ENCODE results near the gene OSBPL2. TPM values are rescaled to one million over a fixed set of nuclear protein-coding genes. Genes with fewer than 3 reads are reported as not detected.

The OSBPL2 gene
- total and polyA plus RNA-seq, 4 donors, result 9.9 to 19.7 (median 12.3) TPM

- TF ChIP-seq GABPA (IDR thresholded peaks at IDR 0.05 in 1 of 2, conservative IDR thresholded peaks at IDR 0.05 in 1 of 2) (no peak), CTCF (IDR thresholded peaks at IDR 0.05; ENCODE audit: low read depth, low read length, missing input control) (no peak)
Observed at GRCh38 chr20:62215991-62216635, 22.2 kb upstream of the OSBPL2 start (continued).

GRCh38 chr20:62216636-62217566 lies 21.4 kb upstream of the OSBPL2 start:
- H3K27me3 ChIP-seq (ENCODE audit: control insufficient read depth in 4 of 4, insufficient read depth in 4 of 4, low read length in 3 of 4), result peaks cover 5 to 11% (median 9%) of the 10 kb centered on the region in 4 donors
- TF ChIP-seq YY1 (IDR thresholded peaks at IDR 0.05) (no peak), JUND (IDR thresholded peaks at IDR 0.05) (no peak), HNF4A (conservative IDR thresholded peaks at IDR 0.05) (no peak), FOXA1 (IDR thresholded peaks at IDR 0.05) (no peak), RXRA (IDR thresholded peaks at IDR 0.05) (no peak), FOXA2 (IDR thresholded peaks at IDR 0.05) (no peak), RAD21 (IDR thresholded peaks at IDR 0.05) (no peak), TAF1 (conservative IDR thresholded peaks at IDR 0.05) (no peak), REST (IDR thresholded peaks at IDR 0.05) (no peak), ZBTB33 (IDR thresholded peaks at IDR 0.05) (no peak), GABPA (IDR thresholded peaks at IDR 0.05 in 1 of 2, conservative IDR thresholded peaks at IDR 0.05 in 1 of 2) (no peak), HNF4G (IDR thresholded peaks at IDR 0.05) (no peak), EGR1 (IDR thresholded peaks at IDR 0.05; ENCODE audit: low read depth in 2 of 2) (no peak), CTCF (IDR thresholded peaks at IDR 0.05; ENCODE audit: low read depth, low read length, missing input control) (no peak)
- no peak overlapping the region for H3K27ac ChIP-seq (ENCODE audit: low read depth in 1 of 2, low read length in 2 of 2)
- no peak overlapping the region for H3K4me3 ChIP-seq (ENCODE audit: low read depth in 1 of 3, low read length in 3 of 3)
- no peak overlapping the region for H3K9ac ChIP-seq (ENCODE audit: low read depth in 1 of 2, low read length in 2 of 2)
- DNase-seq (ENCODE audit: low spot score), result no peak
- peaks cover 4 to 24% (median 13%) of the 10 kb centered on the region in 4 donors for H3K4me1 ChIP-seq (ENCODE audit: control insufficient read depth in 4 of 4, insufficient read depth in 4 of 4, low read length in 3 of 4)
- no peaks in the 10 kb centered on the region for H3K9me3 ChIP-seq (ENCODE audit: control insufficient read depth in 4 of 4, low read length in 3 of 4)
- no peaks in the 10 kb centered on the region for H3K36me3 ChIP-seq (ENCODE audit: control insufficient read depth in 4 of 4, insufficient read depth in 3 of 4, low read depth in 1 of 4, low read length in 3 of 4)
- 73% methylated on average over 26 of the region's 26 CpGs for WGBS

Measured in liver (tissue), 9 donors.